AG04450 (cell line): ENCODE measurements around the gene NTNG2. TPM values are rescaled to one million over a fixed set of nuclear protein-coding genes. Genes with fewer than 3 reads are reported as not detected.
"Not testable (repeated sequence)": the region's sequence is repeated elsewhere in the genome, so short reads cannot be mapped to it uniquely, and the experiment has no call there.

ENCODE experiments used
- CTCF ChIA-PET: fragments of 300-600, 350-600 bp; formaldehyde crosslinking; extraction: SDS; loops from one replicate; lab custom pipeline; 2022; ENCODE audit warnings: antibody characterized with exemption, inconsistent platforms; lab: Charles Lee
- POLR2A ChIA-PET: fragments of 350-600 bp; formaldehyde crosslinking; extraction: SDS; loops from one replicate; lab custom pipeline; 2021; ENCODE audit warnings: antibody characterized with exemption, inconsistent platforms; lab: Yijun Ruan, JAX
- DNase-seq: peaks from one replicate; pipeline ENCODE4 v3.0.0-alpha.2; 2011; ENCODE audit warnings: low read depth, low spot score
- H3K27ac ChIP-seq: one replicate; pipeline ENCODE4 v1.5.1; 2012; ENCODE audit warnings: low read depth, low read length, control low read depth
- H3K27me3 ChIP-seq: one replicate; pipeline ENCODE4 v1.6.0; 2012; ENCODE audit warnings: low read length; ENCODE audit not compliant: control insufficient read depth, insufficient read depth
- H3K4me3 ChIP-seq: 2 replicates; pipeline ENCODE4 v1.5.1; 2011; ENCODE audit warnings: mild to moderate bottlenecking, low read depth, low read length, control low read depth
- H3K9me3 ChIP-seq: 2 replicates; pipeline ENCODE4 v1.5.1; 2012; ENCODE audit warnings: low read length; ENCODE audit not compliant: control insufficient read depth, insufficient read depth
- CTCF ChIP-seq: IDR thresholded peaks from 2 replicates; pipeline ENCODE4 v1.5.1; 2011; ENCODE audit warnings: low read depth, low read length, control low read depth, inconsistent platforms
- polyA plus RNA-seq: library from polyadenylated mRNA; depleted of rRNA; stranded (reverse); fragments of >200 nt; gene quantifications from 2 replicates; pipeline ENCODE4 v1.2.3, GENCODE V29; 2011

The NTNG2 gene
- polyA plus RNA-seq, 1 experiment = 0.93 TPM

DNA sequence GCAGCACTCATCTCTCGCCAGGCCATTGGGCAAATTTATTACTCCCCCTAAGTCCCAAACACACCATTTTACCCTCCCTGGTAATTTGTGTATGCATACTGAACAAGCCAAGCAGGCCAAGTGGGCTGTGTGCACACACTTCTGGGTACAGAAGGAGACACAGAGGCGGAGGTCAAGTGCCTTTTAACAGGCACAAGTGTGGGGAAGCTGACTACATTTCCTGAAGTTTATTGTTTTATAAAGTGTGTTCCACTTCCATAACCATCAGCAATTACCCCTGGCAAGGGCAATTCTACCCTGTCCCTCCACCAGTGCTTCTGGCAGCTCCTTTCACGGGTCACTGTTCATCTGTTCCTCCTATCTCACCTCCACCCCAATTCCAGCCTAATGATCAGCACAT, 99.0 kb downstream of the NTNG2 start:
- H3K9me3 ChIP-seq = no peaks in the 10 kb centered on the region; the same call in 1 of the 2 replicates
- TF ChIP-seq CTCF = no peak
- POLR2A ChIA-PET = no interaction called here
- no peaks in the 10 kb centered on the region for H3K27me3 ChIP-seq
- no peak overlapping the region for H3K4me3 ChIP-seq
- no peak overlapping the region for H3K27ac ChIP-seq
- CTCF ChIA-PET = interaction anchor here (0.9 to 3.3 kb wide), 7 partner anchors 8 to 498 kb away, joined by 3 to 32 read pairs (median 4); no protein-coding TSS in a partner anchor
- DNase-seq = no peak

DNA sequence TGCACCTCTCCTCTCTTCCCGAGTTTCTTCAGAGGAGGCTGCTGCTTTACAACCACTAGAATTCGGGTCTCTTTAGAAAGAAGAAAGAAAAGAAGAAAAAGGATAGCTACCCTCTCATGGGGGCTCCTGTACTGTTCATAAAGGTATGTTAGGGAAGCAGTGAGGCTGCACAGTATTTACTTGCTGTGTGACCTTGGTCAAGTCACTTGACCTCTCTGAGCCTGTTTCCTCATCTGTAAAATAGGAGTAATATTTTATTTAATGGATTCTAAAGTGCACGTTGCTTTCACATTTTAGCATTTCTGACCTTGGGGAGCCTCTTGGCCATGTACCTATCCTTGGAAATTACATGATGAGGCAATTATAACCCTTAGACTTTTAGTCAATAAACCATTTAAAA, 104.2 kb downstream of the NTNG2 start:
- CTCF ChIA-PET = no interaction called here
- POLR2A ChIA-PET = no interaction called here
- no peak for TF ChIP-seq CTCF
- no peaks in the 10 kb centered on the region for H3K9me3 ChIP-seq
- H3K4me3 ChIP-seq = no peak overlapping the region
- H3K27ac ChIP-seq = no peak overlapping the region
- DNase-seq = no peak
- no peaks in the 10 kb centered on the region for H3K27me3 ChIP-seq

DNA sequence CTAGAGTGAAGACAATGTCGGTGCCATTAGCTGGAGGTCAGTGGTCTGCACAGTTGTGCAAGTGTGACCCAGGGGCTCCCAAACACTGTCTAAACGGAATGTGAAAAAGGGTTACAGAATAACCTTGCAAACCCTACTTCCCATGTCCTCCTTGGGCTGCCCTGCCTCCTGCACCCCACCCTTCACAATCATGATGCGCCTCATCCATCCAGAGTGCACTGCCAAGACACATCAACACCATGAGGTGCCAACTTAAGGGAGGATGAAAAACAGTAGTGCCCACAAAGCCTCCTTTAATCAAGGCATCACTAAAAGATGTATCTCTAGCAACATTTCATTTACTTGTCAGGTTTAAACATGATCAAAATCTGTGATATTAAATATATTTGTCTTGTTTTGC, 105.8 kb downstream of the NTNG2 start:
- ChIA-PET CTCF (interaction anchor here (1.1 to 3.4 kb wide), 4 partner anchors 8 to 508 kb away, joined by 7 to 70 read pairs (median 20); no protein-coding TSS in a partner anchor), POLR2A (no interaction called here)
- DNase-seq = no peak
- no peak overlapping the region for H3K27ac ChIP-seq
- H3K27me3 ChIP-seq = no peaks in the 10 kb centered on the region
- no peak overlapping the region for H3K4me3 ChIP-seq
- no peak for TF ChIP-seq CTCF
- no peaks in the 10 kb centered on the region for H3K9me3 ChIP-seq

DNA sequence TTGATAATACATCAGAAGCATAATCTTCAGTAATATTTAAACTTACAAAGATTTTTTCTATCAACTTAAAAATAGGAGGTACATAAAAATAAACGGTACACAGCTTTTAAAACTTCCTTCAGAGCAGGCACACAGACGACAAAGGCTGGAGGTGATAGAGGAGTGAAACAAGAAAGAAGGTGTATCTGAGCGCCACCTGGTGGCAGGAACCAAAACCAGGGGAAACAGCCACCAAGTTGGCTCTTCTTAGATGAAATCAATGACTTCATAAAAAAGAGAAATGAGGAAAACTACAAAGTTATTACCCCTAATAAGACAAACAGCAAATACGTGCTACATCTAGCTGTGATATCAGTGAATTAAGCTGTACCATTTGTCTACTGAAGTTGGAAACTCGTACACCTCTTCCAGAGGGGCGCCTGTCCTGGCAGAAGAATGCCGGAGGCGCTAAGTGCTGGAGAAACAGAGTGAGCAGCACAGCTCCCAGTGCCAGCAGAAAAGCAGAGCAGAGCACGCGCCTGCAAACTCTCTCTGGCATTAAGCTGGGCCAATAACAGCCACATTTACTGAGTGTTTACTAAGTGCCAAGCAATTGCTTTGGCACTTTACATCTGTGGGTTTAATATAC, 107.0 kb downstream of the NTNG2 start:
- peak; percentile 32 for DNase-seq
- Histone ChIP-seq H3K27ac (no peak overlapping the region), H3K4me3 (no peak overlapping the region), H3K27me3 (no peaks in the 10 kb centered on the region), H3K9me3 (no peaks in the 10 kb centered on the region)
- TF ChIP-seq CTCF = peak; percentile 92
- ChIA-PET POLR2A (no interaction called here), CTCF (interaction anchor here (0.5 to 3.4 kb wide), 37 partner anchors 9 to 663 kb away, joined by 3 to 70 read pairs (median 5); no protein-coding TSS in a partner anchor)

- CTCF ChIA-PET = interaction anchor here (0.6 to 3.4 kb wide), 23 partner anchors 8 to 660 kb away, joined by 3 to 70 read pairs (median 6); no protein-coding TSS in a partner anchor
- H3K27me3 ChIP-seq, DNase-seq, H3K9me3 ChIP-seq, H3K4me3 ChIP-seq, POLR2A ChIA-PET: not testable (repeated sequence)
- peak overlapping the region; percentile 53 for H3K27ac ChIP-seq
Observed at GRCh38 chr9:132269704-132270516, 108.1 kb downstream of the NTNG2 start.
